Measurements from ENCODE around the gene PTPRG. TPM values are rescaled to one million over a fixed set of nuclear protein-coding genes. Genes with fewer than 3 reads are reported as not detected.

Gene PTPRG
- total RNA-seq, 1 experiment from 2014 or later: 32.1 TPM

- no peak overlapping the region for H3K4me2 ChIP-seq (ENCODE audit: low read length)
- intact Hi-C loops (cut with micrococcal nuclease): no loop called here
- H2AFZ ChIP-seq (ENCODE audit: low read depth, low read length, poor library complexity, severe bottlenecking): no peak overlapping the region
- no peak for TF ChIP-seq CEBPB (IDR thresholded peaks at IDR 0.05; ENCODE audit: low read depth)
- no peak for TF ChIP-seq YY1 (IDR thresholded peaks at IDR 0.05; ENCODE audit: extremely low read depth, insufficient replicate concordance, low read depth, low read length)
- no peak for TF ChIP-seq EZH2phosphoT487 (IDR thresholded peaks at IDR 0.05; ENCODE audit: borderline replicate concordance)
- TF ChIP-seq JUND (IDR thresholded peaks at IDR 0.05): no peak
- no peak for TF ChIP-seq EGR1 (IDR thresholded peaks at IDR 0.05; ENCODE audit: low read depth)
- no peak for TF ChIP-seq MAX (IDR thresholded peaks at IDR 0.05)
- TF ChIP-seq TCF7L2 (IDR thresholded peaks at IDR 0.05; ENCODE audit: borderline replicate concordance, extremely low read depth, insufficient read depth, insufficient read length): no peak
- TF ChIP-seq SP1 (IDR thresholded peaks at IDR 0.05; ENCODE audit: low read depth): no peak
- TF ChIP-seq POLR2A (IDR thresholded peaks at IDR 0.05; ENCODE audit: borderline replicate concordance, extremely low read depth, insufficient read depth, insufficient read length): no peak
- TF ChIP-seq RAD21 (IDR thresholded peaks at IDR 0.05; ENCODE audit: low read depth): no peak
- no peak for TF ChIP-seq ZBTB33 (IDR thresholded peaks at IDR 0.05; ENCODE audit: extremely low read depth, insufficient replicate concordance, low read length)
- no peak for TF ChIP-seq ZFX (IDR thresholded peaks at IDR 0.05)
- no peak for TF ChIP-seq ZNF274 (IDR thresholded peaks at IDR 0.05; ENCODE audit: low read depth, low read length)
- ChIA-PET RAD21 (ENCODE audit: low non-redundant PET in 1 of 2, low total read pairs in 2 of 2, uncharacterized antibody in 2 of 2, unreplicated experiment in 2 of 2) (no interaction called here), POLR2A (no interaction called here), CTCF (no interaction called here)
- no peaks in the 10 kb centered on the region for H3K27me3 ChIP-seq (ENCODE audit: insufficient read depth, low read length)
- no peaks in the 10 kb centered on the region for H4K20me1 ChIP-seq (ENCODE audit: insufficient read depth)
- no peak for DNase-seq (ENCODE audit: low read depth, low spot score)
- H3K9ac ChIP-seq (ENCODE audit: low read length): no peak overlapping the region
- BruUV-seq (replicated peaks): no TSS peak
- no peaks in the 10 kb centered on the region for H3K9me2 ChIP-seq (ENCODE audit: insufficient read depth)
- no peaks in the 10 kb centered on the region for H3K79me2 ChIP-seq (ENCODE audit: insufficient read depth, low read length)
- H3K4me3 ChIP-seq (replicated peaks in 1 of 2; ENCODE audit: low read depth in 1 of 2, low read length in 2 of 2): no peak overlapping the region
- no peaks in the 10 kb centered on the region for H3K4me1 ChIP-seq (ENCODE audit: control insufficient read depth in 1 of 2, insufficient read depth in 2 of 2, low read length in 2 of 2)
- no peak for ATAC-seq
- no peak overlapping the region for H3K27ac ChIP-seq (ENCODE audit: low read depth, low read length)
- H3K9me3 ChIP-seq (ENCODE audit: control insufficient read depth in 1 of 2, insufficient read depth in 1 of 2, low read depth in 1 of 2, low read length in 2 of 2): no peaks in the 10 kb centered on the region
- no peaks in the 10 kb centered on the region for H3K36me3 ChIP-seq (ENCODE audit: control insufficient read depth in 1 of 2, insufficient read depth in 2 of 2, low read length in 2 of 2)
Measured at GRCh38 chr3:62041681-62042080, 480.3 kb downstream of the PTPRG start.
